MCF 10A (cell line): ENCODE results near the gene PRAC1. TPM values are rescaled to one million over a fixed set of nuclear protein-coding genes. Genes with fewer than 3 reads are reported as not detected.

ENCODE experiments used
- BruUV-seq: library from RNA; stranded (reverse); fragments of 400-500 nt; replicated peaks from 2 replicates; lab custom pipeline; 2021; lab: Mats Ljungman, UMichigan
- CTCF ChIA-PET: fragments of 300-600 bp; sonication (Branson Sonifier 250); formaldehyde crosslinking; extraction: SDS; loops from one replicate; lab custom pipeline; 2021; ENCODE audit warnings: antibody characterized with exemption, inconsistent platforms; lab: Yijun Ruan, JAX
- POLR2A ChIA-PET: fragments of 300-600, 350-650 bp; sonication (Branson Sonifier 250); formaldehyde crosslinking; extraction: SDS; loops from one replicate; lab custom pipeline; 2020; ENCODE audit warnings: antibody characterized with exemption, inconsistent platforms; lab: Yijun Ruan, JAX
- DNase-seq: peaks from one replicate; pipeline ENCODE4 v3.0.0-alpha.2; 2018; ENCODE audit not compliant: unreplicated experiment
- H3K27ac Mint-ChIP-seq: one replicate; pipeline ENCODE4 v1.8.0; 2022; ENCODE audit warnings: mild to moderate bottlenecking, low read depth, mixed read lengths; ENCODE audit not compliant: unreplicated experiment
- H3K27me3 Mint-ChIP-seq: one replicate; pipeline ENCODE4 v1.8.0; 2022; ENCODE audit warnings: mixed read lengths; ENCODE audit not compliant: insufficient read depth, unreplicated experiment
- H3K36me3 Mint-ChIP-seq: one replicate; pipeline ENCODE4 v1.8.0; 2022; ENCODE audit warnings: mild to moderate bottlenecking, moderate library complexity, mixed read lengths; ENCODE audit not compliant: insufficient read depth, unreplicated experiment
- H3K4me1 Mint-ChIP-seq: one replicate; pipeline ENCODE4 v1.8.0; 2022; ENCODE audit warnings: mixed read lengths; ENCODE audit not compliant: insufficient read depth, unreplicated experiment
- H3K4me3 Mint-ChIP-seq: one replicate; pipeline ENCODE4 v1.8.0; 2022; ENCODE audit warnings: mild to moderate bottlenecking, moderate library complexity, mixed read lengths; ENCODE audit not compliant: unreplicated experiment
- H3K9me3 Mint-ChIP-seq: one replicate; pipeline ENCODE4 v1.8.0; 2022; ENCODE audit warnings: mixed read lengths; ENCODE audit not compliant: unreplicated experiment
- intact Hi-C: fragments of 100-400 bp; cut with micrococcal nuclease; formaldehyde crosslinking; loops from 2 replicates; pipeline ENCODE4 v1.14.1; 2022
- total RNA-seq: library from RNA; stranded (reverse); gene quantifications from 2 replicates; pipeline ENCODE4 v1.2.3, GENCODE V29; 2022
- TF ChIP-seq, protein P1 (sequence below): fragments of 200-600 bp; IDR thresholded peaks from one replicate; pipeline ENCODE4 v1.8.0; 2022; ENCODE audit warnings: antibody characterized with exemption, mild to moderate bottlenecking; ENCODE audit not compliant: unreplicated experiment

Gene PRAC1
- total RNA-seq, 1 experiment from 2014 or later, result not detected

DNA sequence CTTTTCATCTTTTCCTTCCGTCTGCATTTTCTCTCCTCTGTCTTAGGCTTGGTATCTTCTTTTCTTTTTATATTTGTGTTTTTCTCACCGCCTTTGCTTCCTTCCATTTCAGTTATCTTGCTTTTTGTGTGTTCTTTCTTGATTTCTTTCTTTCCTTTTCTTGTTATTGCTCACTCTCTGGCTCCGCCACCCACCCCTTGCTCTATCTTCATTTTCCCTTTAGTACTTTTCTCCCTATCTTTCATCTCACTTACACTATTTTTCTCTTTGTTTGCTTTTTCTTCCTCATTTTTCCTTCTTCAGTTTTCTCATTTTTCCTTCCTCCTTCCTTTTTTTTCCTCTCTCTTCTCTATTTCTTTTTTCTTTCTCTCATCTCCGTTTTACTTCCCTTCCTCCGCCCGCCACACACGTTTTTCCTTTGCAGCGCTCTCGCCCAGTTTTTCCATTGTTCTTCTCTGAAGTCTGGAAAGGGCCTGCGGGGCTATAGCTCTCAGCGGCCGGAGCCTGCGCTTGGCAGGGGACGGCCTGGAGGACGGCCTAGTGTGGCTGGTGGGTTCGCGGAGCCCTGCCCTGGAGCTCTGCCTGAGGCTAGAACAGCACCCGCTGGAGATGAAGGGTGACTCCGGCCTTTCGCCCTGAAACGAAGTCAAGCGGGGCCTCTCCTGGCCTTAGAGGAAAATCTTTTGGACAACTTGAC, 11.5 kb upstream of the PRAC1 start:
- Mint-ChIP-seq H3K36me3 (no peaks in the 10 kb centered on the region), H3K9me3 (no peaks in the 10 kb centered on the region), H3K27me3 (peaks cover 100% of the 10 kb centered on the region), H3K4me3 (no peak overlapping the region), H3K27ac (no peak overlapping the region), H3K4me1 (peaks cover 3% of the 10 kb centered on the region)
- intact Hi-C loops, result no loop called here
- DNase-seq, result no peak
- BruUV-seq, result no TSS peak
- POLR2A ChIA-PET, result no interaction called here
- CTCF ChIA-PET, result interaction anchor here (0.5 to 1.2 kb wide), 7 partner anchors 9 to 398 kb away, joined by 3 to 9 read pairs (median 4); no protein-coding TSS in a partner anchor
- TF ChIP-seq, protein P1, sequence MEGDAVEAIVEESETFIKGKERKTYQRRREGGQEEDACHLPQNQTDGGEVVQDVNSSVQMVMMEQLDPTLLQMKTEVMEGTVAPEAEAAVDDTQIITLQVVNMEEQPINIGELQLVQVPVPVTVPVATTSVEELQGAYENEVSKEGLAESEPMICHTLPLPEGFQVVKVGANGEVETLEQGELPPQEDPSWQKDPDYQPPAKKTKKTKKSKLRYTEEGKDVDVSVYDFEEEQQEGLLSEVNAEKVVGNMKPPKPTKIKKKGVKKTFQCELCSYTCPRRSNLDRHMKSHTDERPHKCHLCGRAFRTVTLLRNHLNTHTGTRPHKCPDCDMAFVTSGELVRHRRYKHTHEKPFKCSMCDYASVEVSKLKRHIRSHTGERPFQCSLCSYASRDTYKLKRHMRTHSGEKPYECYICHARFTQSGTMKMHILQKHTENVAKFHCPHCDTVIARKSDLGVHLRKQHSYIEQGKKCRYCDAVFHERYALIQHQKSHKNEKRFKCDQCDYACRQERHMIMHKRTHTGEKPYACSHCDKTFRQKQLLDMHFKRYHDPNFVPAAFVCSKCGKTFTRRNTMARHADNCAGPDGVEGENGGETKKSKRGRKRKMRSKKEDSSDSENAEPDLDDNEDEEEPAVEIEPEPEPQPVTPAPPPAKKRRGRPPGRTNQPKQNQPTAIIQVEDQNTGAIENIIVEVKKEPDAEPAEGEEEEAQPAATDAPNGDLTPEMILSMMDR, result no peak

DNA sequence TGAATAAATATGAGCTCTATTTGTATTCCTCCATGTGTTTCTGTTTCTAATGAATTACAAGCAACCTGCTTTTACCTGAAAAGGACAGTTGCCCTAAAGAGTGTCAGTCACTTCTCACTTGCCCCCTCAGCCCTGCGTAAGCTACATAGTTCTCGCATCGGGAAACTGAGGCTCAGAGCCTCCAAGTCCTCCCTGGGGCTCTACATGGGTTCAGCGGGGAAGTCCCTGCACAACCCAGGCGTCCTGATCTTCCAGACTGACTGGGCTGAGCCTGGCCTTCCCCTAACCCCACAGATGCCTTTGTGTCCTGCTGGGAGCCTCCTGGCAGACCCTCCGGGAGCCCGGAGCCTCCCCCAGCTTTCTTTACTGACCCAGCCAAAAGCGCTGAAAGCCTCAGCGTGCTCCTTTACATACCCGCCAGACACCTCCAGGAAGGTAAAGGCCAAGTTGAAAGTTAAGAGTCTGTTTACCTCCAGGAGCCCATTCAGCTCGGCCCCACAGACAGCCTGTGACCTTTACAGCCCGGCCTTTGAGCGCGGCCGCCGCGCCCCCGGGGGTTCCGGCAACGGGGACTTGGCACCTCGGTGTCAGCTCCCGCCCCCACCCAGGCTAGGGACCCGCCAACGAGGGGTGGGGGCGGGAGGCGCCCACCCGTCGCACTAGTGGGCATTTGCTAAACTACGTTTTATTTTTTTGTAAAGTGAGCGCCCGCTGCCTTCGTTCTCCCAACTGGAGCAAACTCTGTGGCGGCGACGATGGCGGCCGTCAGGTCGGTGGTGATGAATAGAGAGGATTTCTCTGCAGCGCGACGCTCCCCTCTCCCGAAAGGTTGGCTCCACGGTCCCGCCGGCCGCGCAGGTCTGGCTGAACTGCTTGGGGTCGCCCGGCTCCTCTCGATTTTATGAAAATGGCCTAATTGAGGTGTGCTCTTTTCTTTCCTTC, 10.6 kb upstream of the PRAC1 start:
- Mint-ChIP-seq H3K4me1 (peaks cover 6% of the 10 kb centered on the region), H3K9me3 (no peaks in the 10 kb centered on the region), H3K27me3 (peaks cover 100% of the 10 kb centered on the region), H3K27ac (no peak overlapping the region), H3K36me3 (no peaks in the 10 kb centered on the region), H3K4me3 (no peak overlapping the region)
- CTCF ChIA-PET, result interaction anchor here (0.6 to 1.4 kb wide), 6 partner anchors 8 to 843 kb away, joined by 3 to 10 read pairs (median 4); partner anchors contain the start of gene PRAC2
- intact Hi-C loops, result no loop called here
- TF ChIP-seq, protein P1, result no peak
- POLR2A ChIA-PET, result interaction anchor here (0.7 kb wide), 1 partner anchor 1935 kb away, joined by 3 read pairs; no protein-coding TSS in a partner anchor
- no TSS peak for BruUV-seq
- DNase-seq, result no peak

DNA sequence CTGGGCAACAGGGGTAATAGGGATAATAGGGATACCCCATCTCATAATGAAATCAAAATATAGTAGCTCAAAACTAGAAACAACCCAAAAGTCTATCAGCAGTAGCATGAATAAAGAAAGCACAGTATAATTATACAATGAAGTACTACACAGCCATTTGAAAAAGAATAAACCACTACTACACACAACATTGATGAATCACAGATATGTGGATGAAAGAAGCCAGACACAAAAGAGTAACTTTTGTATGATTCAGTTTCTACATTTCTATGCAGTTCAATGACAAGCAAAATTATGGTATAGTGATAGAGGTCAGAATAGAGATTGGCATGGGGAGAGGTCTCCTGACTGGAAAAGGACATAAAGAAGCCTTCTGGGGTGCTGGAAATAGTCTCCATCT, 9.0 kb upstream of the PRAC1 start:
- Mint-ChIP-seq H3K27me3 (peaks cover 100% of the 10 kb centered on the region), H3K36me3 (no peaks in the 10 kb centered on the region), H3K4me1 (peaks cover 6% of the 10 kb centered on the region), H3K4me3 (no peak overlapping the region), H3K9me3 (no peaks in the 10 kb centered on the region), H3K27ac (no peak overlapping the region)
- DNase-seq, result no peak
- TF ChIP-seq, protein P1, result no peak
- intact Hi-C loops, result no loop called here
- ChIA-PET POLR2A (no interaction called here), CTCF (interaction anchor here (1.1 to 1.2 kb wide), 5 partner anchors 18 to 153 kb away, joined by 3 to 9 read pairs (median 4); no protein-coding TSS in a partner anchor)
- BruUV-seq, result no TSS peak

DNA sequence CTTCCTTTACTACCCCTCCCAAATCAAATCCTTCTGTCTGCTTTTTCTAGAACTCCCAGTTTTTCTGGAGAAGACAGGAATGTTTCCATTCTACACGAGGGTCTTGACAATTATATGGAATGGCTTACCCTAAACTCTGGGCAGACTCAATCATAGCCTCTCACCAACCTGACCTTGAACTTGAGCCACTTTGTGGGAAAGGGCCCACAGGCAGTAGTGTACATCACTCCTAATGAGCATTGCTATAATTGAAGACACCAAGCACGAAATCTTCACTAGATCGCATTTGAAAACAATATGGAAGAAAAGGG, 7.9 kb upstream of the PRAC1 start:
- no TSS peak for BruUV-seq
- intact Hi-C loops, result no loop called here
- Mint-ChIP-seq H3K27ac (no peak overlapping the region), H3K27me3 (peaks cover 100% of the 10 kb centered on the region), H3K4me3 (no peak overlapping the region), H3K4me1 (peaks cover 6% of the 10 kb centered on the region), H3K36me3 (no peaks in the 10 kb centered on the region), H3K9me3 (no peaks in the 10 kb centered on the region)
- TF ChIP-seq, protein P1, result no peak
- ChIA-PET CTCF (interaction anchor here (1.2 kb wide), 1 partner anchor 61 kb away, joined by 4 read pairs; no protein-coding TSS in a partner anchor), POLR2A (no interaction called here)
- no peak for DNase-seq
